ENCODE results near the gene WDR48. TPM values are rescaled to one million over a fixed set of nuclear protein-coding genes. Genes with fewer than 3 reads are reported as not detected.

WDR48 gene
- total and polyA plus RNA-seq, 9 donors = 27.7 to 39.4 (median 33.3) TPM

DNA sequence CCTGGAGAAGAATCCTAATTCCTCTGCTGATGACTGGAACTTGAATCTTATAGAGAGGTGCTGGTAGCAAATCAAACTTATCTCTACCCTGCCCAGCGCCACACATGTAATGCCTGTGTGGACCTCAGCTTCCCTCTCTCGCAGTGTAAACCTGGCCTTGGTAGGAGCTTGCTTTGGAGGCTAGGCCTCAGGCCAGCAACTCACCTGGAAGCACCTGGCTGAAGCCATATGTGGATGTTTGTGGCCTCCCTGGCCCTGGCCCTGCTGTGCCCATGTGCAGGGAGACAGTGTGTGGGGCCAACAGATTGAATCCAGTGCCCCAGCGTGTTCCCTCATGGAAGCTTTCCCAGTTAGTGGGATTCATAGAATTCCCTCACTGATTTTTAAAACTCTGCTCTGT is 64.1 kb downstream of the WDR48 start:
- 90% methylated on average over 2 of the region's 3 CpGs for WGBS (ENCODE audit: insufficient coverage)
- H3K36me3 ChIP-seq (ENCODE audit: control insufficient read depth, insufficient read depth, low read length) = no peaks in the 10 kb centered on the region
- H3K27me3 ChIP-seq (ENCODE audit: control insufficient read depth, insufficient read depth, low read length) = no peaks in the 10 kb centered on the region

DNA sequence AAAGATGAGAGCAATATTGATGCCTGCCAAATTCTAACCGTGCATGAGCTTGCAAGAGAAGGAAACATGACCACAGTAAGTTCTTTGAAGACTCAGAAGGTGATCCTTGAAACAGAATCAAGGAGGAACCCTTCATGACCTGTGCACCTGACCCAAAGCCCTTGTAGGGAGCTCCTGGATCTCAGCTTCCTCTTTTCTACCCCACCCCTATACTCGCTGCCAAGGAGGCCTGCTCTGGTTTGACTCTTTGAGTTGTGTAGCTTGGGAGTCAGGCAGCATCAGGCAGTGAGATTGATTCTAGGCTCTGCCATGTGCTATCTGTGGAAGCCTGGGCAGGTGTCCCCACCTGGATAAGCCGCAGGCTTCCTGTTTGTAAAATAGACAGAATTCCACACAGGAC is 66.3 kb downstream of the WDR48 start:
- Histone ChIP-seq H3K36me3 (ENCODE audit: control insufficient read depth, insufficient read depth, low read length) (no peaks in the 10 kb centered on the region), H3K4me1 (ENCODE audit: control insufficient read depth, insufficient read depth, low read length) (no peaks in the 10 kb centered on the region), H3K27ac (ENCODE audit: low read length) (no peak overlapping the region), H3K4me3 (ENCODE audit: low read length) (no peak overlapping the region), H3K9me3 (replicated peaks; ENCODE audit: control insufficient read depth, low read depth, low read length) (no peaks in the 10 kb centered on the region), H3K27me3 (ENCODE audit: control insufficient read depth, insufficient read depth, low read length) (no peaks in the 10 kb centered on the region)
- 80% methylated on average over 1 of the region's 3 CpGs for whole genome bisulfite sequencing (ENCODE audit: insufficient coverage)
- DNase-seq = no peak

More for the DNA sequence above, 64.1 kb downstream of the WDR48 start:
- no peak for DNase-seq
- H3K4me1 ChIP-seq (ENCODE audit: control insufficient read depth, insufficient read depth, low read length) = no peaks in the 10 kb centered on the region
- H3K9me3 ChIP-seq (replicated peaks; ENCODE audit: control insufficient read depth, low read depth, low read length) = no peaks in the 10 kb centered on the region
- no peak overlapping the region for H3K4me3 ChIP-seq (ENCODE audit: low read length)
- no peak overlapping the region for H3K27ac ChIP-seq (ENCODE audit: low read length)

DNA sequence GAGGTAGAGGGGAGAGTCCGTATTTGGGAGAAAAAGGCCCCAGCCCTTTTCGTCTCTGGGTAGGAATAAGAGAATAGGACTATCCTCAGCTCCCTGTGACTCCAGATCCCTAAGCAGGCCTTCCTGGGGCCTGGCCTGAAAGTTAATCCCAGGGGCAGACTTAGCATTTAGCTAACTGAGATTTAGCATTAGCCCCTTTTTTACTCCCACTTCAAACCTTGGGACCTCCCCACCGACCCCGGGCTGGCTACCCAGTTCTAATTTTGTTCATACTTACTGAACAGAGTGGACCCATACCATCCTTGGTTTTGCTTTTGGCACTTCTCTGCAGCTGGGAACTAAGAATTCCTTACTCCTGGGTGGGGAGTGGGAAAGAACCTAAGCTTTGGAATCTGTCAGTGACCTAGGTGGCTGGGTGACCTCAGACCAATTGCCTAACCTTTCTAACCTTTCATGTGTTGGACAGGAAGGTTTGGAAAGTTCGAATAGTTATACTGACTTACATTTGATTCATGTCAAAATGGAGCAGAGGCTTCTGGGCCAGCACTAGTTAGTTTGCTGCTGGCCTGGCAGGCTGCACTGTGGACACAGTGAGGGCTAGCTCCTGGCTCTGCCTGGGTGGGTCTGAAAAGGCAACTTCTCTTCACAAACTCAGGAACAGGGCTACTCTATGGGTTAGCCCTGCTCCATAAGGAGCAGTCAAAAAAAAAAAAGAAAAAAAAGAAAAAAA is 67.3 kb downstream of the WDR48 start:
- Histone ChIP-seq H3K4me3 (ENCODE audit: low read length) (no peak overlapping the region), H3K9me3 (replicated peaks; ENCODE audit: control insufficient read depth, low read depth, low read length) (no peaks in the 10 kb centered on the region), H3K36me3 (ENCODE audit: control insufficient read depth, insufficient read depth, low read length) (no peaks in the 10 kb centered on the region), H3K27me3 (ENCODE audit: control insufficient read depth, insufficient read depth, low read length) (no peaks in the 10 kb centered on the region), H3K27ac (ENCODE audit: low read length) (no peak overlapping the region), H3K4me1 (ENCODE audit: control insufficient read depth, insufficient read depth, low read length) (no peaks in the 10 kb centered on the region)
- DNase-seq = no peak
- WGBS (ENCODE audit: insufficient coverage) = no CpG with 5 or more reads among the region's 5 CpGs

DNA sequence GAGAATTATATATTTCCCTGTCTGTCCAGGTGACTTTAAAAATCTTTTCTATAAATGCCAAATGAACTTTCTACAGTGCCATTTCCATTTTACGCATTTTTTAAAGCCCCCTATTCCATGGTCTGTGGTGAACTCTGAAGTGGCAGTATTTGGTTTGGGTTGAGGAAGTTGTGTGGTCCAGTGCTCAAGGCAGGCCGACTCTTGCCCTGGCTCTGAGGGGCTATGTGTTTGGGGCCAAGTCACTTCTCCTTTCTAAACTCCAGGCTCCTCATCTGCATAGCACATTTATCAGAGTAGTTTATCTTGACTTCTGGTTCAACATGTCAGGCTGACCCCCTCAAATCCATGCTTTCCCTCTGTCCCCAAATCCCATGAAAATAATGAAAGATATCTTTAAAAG is 69.8 kb downstream of the WDR48 start:
- Histone ChIP-seq H3K9me3 (replicated peaks; ENCODE audit: control insufficient read depth, low read depth, low read length) (no peaks in the 10 kb centered on the region), H3K27me3 (ENCODE audit: control insufficient read depth, insufficient read depth, low read length) (no peaks in the 10 kb centered on the region), H3K36me3 (ENCODE audit: control insufficient read depth, insufficient read depth, low read length) (no peaks in the 10 kb centered on the region), H3K4me3 (ENCODE audit: low read length) (no peak overlapping the region), H3K27ac (ENCODE audit: low read length) (no peak overlapping the region), H3K4me1 (ENCODE audit: control insufficient read depth, insufficient read depth, low read length) (no peaks in the 10 kb centered on the region)
- no CpG with 5 or more reads among the region's 2 CpGs for WGBS (ENCODE audit: insufficient coverage)
- DNase-seq = no peak

DNA sequence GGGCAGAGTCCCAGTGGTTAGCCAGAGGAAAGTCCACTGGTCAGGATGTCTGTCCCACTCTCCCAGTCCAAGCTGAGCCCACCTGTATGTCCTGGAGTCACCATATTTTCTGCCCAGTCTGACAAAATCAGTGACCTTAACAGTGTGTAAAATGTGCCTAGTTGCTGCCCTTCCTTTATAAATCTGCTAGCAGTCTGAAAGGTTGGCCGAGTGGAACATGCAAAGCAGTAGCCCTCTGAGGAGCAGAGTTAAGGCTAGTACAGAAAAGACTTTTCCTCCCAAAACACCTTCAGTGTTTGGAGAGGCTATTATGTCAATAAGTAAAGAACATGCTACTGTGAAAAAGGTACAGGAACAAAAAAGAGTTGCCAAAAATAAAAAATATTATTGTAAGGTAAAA is 71.0 kb downstream of the WDR48 start:
- H3K27me3 ChIP-seq (ENCODE audit: control insufficient read depth, insufficient read depth, low read length) = no peaks in the 10 kb centered on the region

DNA sequence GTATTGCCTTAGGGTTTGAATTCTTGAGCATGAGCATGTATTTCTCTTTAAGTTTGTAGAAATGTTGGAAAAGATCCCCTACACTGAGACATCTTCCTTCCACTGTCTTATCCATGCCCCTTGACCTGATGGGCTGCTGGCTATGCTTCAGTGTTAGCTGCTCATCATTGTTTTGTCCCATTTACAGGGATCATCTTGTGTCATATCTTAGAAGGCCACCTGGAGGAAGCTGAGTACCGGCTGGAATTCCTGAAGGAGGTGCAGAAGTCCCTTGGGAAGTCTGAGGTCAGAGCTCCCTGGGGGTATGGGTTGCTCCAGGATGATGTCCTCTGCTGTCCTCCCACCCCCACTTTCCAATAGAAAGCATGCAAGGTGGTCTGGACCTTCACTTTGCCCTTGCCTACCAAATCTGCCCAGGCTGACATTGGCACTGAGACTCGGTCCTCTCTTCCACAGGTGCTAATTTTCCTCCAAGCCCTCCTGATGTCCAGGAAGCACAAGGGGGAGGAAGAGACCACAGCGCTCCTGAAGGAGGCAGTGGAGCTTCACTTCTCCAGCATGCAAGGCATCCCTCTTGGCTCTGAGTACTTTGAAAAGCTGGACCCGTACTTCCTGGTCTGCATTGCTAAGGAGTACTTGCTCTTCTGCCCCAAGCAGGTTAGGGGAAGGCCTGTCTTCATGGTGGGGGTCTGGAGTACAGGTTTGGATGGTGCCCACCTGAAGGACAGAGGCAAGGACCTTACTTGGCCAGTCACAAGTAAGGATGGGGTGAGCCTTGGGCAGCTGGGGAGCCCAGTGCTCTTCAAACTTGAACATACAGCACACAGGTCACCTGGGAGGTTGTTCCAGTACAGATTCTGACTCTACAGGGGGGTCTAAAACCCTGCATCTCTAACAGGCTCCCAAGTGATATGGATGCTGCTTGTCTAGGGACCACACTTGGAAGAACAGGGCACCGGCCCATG is 73.3 kb downstream of the WDR48 start:
- WGBS (ENCODE audit: insufficient coverage) = 63% methylated on average over 3 of the region's 5 CpGs
- no peak overlapping the region for H3K27ac ChIP-seq (ENCODE audit: low read length)
- H3K36me3 ChIP-seq (ENCODE audit: control insufficient read depth, insufficient read depth, low read length) = peaks cover 1% of the 10 kb centered on the region

More for the DNA sequence above, 71.0 kb downstream of the WDR48 start:
- Histone ChIP-seq H3K9me3 (replicated peaks; ENCODE audit: control insufficient read depth, low read depth, low read length) (no peaks in the 10 kb centered on the region), H3K27ac (ENCODE audit: low read length) (no peak overlapping the region), H3K36me3 (ENCODE audit: control insufficient read depth, insufficient read depth, low read length) (no peaks in the 10 kb centered on the region), H3K4me1 (ENCODE audit: control insufficient read depth, insufficient read depth, low read length) (no peaks in the 10 kb centered on the region), H3K4me3 (ENCODE audit: low read length) (no peak overlapping the region)
- WGBS (ENCODE audit: insufficient coverage) = no CpG with 5 or more reads among the region's 1 CpG
- no peak for DNase-seq

DNA sequence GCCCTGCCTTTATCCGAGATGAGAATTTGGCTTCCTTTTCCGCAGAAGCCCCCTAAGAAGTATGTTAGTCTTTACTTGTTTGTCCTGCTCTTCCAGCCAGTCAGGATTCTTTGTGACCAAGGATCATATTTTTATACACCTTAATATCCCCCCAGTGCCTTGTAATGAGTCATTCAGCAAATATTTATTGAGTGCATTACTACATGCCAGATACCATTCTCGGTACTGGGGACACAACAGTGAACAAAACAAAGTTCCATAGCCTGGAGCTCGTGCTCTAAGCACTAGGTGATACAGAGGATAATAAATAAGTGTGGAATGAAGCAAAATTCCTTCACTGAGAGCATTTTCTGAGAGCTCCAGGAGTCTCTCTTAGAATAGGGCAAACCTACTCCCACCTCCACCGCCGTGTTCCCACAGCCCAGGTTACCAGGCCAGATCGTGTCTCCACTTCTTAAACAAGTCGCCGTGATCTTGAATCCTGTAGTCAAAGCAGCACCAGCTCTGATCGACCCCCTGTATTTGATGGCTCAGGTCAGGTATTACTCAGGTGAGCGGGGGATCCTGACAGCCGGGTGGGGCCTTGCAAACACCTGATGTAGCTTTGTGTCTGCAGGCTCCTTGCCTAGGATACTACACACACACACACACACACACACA is 74.2 kb downstream of the WDR48 start:
- Histone ChIP-seq H3K36me3 (ENCODE audit: control insufficient read depth, insufficient read depth, low read length) (peaks cover 2% of the 10 kb centered on the region), H3K4me1 (ENCODE audit: control insufficient read depth, insufficient read depth, low read length) (no peaks in the 10 kb centered on the region), H3K9me3 (replicated peaks; ENCODE audit: control insufficient read depth, low read depth, low read length) (no peaks in the 10 kb centered on the region), H3K27me3 (ENCODE audit: control insufficient read depth, insufficient read depth, low read length) (no peaks in the 10 kb centered on the region), H3K4me3 (ENCODE audit: low read length) (no peak overlapping the region), H3K27ac (ENCODE audit: low read length) (no peak overlapping the region)
- 71% methylated on average over 8 of the region's 12 CpGs for WGBS (ENCODE audit: insufficient coverage)
- no peak for DNase-seq

More for the DNA sequence above, 73.3 kb downstream of the WDR48 start:
- no peaks in the 10 kb centered on the region for H3K4me1 ChIP-seq (ENCODE audit: control insufficient read depth, insufficient read depth, low read length)
- no peak overlapping the region for H3K4me3 ChIP-seq (ENCODE audit: low read length)
- no peaks in the 10 kb centered on the region for H3K9me3 ChIP-seq (replicated peaks; ENCODE audit: control insufficient read depth, low read depth, low read length)
- H3K27me3 ChIP-seq (ENCODE audit: control insufficient read depth, insufficient read depth, low read length) = no peaks in the 10 kb centered on the region
- DNase-seq = no peak

DNA sequence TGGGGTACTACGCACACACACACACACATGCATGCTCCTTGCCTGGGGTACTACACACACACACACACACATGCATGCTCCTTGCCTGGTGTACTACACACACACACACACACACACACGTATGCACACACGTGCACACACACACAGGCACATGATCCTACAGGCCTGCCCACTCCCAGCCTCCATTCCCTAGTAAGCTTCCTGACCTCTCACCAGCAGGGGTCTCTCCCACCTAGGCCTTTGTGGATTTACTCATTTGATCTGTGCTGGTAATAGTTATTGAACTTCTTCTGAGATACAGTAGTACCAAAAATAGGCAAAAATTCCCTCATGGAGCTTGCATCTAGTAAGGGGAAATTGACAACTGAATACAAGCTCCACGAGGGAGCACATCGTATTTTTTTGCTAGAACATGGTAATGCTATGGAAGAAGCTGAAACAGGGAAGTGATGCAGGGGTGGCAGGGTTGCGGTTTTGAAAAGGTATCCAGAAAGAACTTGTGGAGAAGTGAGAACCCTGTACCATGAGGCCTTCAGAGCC is 74.8 kb downstream of the WDR48 start:
- DNase-seq = peak; percentile 70
- Histone ChIP-seq H3K4me3 (ENCODE audit: low read length) (no peak overlapping the region), H3K27me3 (ENCODE audit: control insufficient read depth, insufficient read depth, low read length) (no peaks in the 10 kb centered on the region), H3K9me3 (replicated peaks; ENCODE audit: control insufficient read depth, low read depth, low read length) (no peaks in the 10 kb centered on the region), H3K27ac (ENCODE audit: low read length) (no peak overlapping the region), H3K36me3 (ENCODE audit: control insufficient read depth, insufficient read depth, low read length) (peaks cover 2% of the 10 kb centered on the region), H3K4me1 (ENCODE audit: control insufficient read depth, insufficient read depth, low read length) (no peaks in the 10 kb centered on the region)
- 34% methylated on average over 4 of the region's 6 CpGs for WGBS (ENCODE audit: insufficient coverage)

DNA sequence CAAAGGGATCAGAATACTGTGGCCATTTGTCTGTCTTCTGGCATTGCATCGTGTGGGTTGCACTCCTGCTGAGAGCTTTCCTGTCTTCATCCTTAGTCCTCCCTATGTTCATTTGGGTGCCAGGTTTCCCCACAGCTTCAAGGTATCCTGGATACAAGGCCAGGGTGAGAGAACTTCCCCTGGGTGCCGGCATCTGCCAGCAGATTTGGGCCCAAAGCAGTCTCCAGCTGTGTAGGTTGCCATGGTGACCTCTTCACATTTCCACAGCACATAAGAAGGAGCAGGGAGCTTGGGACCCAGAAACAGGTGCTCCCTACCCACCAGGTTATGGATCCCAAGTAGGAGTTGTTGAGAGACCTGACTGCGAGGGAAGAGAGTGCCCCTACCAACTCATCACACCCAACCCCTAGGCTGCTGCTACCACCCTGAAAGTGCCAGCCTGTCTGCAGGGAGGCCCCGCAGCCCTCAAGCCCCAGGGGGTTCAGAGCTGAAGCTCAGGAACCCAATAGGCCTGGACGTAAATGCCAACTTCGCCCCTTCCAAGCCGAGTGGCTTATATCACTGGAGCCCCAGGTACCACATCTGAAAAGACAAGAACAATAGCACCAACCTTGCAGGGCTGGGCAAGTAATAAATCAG is 75.6 kb downstream of the WDR48 start:
- no peak overlapping the region for H3K27ac ChIP-seq (ENCODE audit: low read length)
- DNase-seq = no peak
- peaks cover 2% of the 10 kb centered on the region for H3K36me3 ChIP-seq (ENCODE audit: control insufficient read depth, insufficient read depth, low read length)
- H3K4me1 ChIP-seq (ENCODE audit: control insufficient read depth, insufficient read depth, low read length) = no peaks in the 10 kb centered on the region
- no peaks in the 10 kb centered on the region for H3K9me3 ChIP-seq (replicated peaks; ENCODE audit: control insufficient read depth, low read depth, low read length)
- no peak overlapping the region for H3K4me3 ChIP-seq (ENCODE audit: low read length)
- WGBS (ENCODE audit: insufficient coverage) = 76% methylated on average over 4 of the region's 7 CpGs
- H3K27me3 ChIP-seq (ENCODE audit: control insufficient read depth, insufficient read depth, low read length) = no peaks in the 10 kb centered on the region
